K562 (cell line): ENCODE data around the gene MRFAP1. TPM values are rescaled to one million over a fixed set of nuclear protein-coding genes. Genes with fewer than 3 reads are reported as not detected.

ENCODE experiments used
- BCL6 ChIP-seq: fragments of 250-450 bp; sonication (Bioruptor Pico); IDR thresholded peaks from 2 replicates; pipeline ENCODE4 v1.4.0; 2020
- CREM ChIP-seq: IDR thresholded peaks from 2 replicates; pipeline ENCODE4 v1.6.1; 2014; ENCODE audit warnings: antibody characterized with exemption, low read depth
- ELK3 ChIP-seq: fragments of 450-650 bp; formaldehyde crosslinking; IDR thresholded peaks from 2 replicates; pipeline ENCODE4 v1.4.0; 2020; ENCODE audit warnings: mild to moderate bottlenecking
- HMBOX1 ChIP-seq: sonication (generic); IDR thresholded peaks from 2 replicates; pipeline ENCODE4 v1.6.1; 2016
- JUND ChIP-seq, 2 experiments: IDR thresholded peaks; 2 replicates in 1 of 2; 3 replicates in 1 of 2; pipeline ENCODE4 v1.6.1; 2011; ENCODE audit warnings: borderline replicate concordance in 2 of 2, low read depth in 2 of 2, low read length in 2 of 2, improper control_type of control experiment in 1 of 2, missing biosample characterization in 1 of 2, missing genetic modification characterization in 1 of 2, missing genetic modification reagents in 1 of 2
- KDM4B ChIP-seq, 2 experiments: fragments of 450-650 bp in 1 of 2; sonication (generic) in 1 of 2; IDR thresholded peaks; 2 replicates each; pipeline ENCODE4 v1.6.1; 2016 to 2017; ENCODE audit warnings: borderline replicate concordance in 2 of 2, antibody characterized with exemption in 1 of 2, low read depth in 1 of 2, mild to moderate bottlenecking in 1 of 2
- MBD2 ChIP-seq: sonication (generic); IDR thresholded peaks from 2 replicates; pipeline ENCODE4 v1.6.1; 2016; ENCODE audit warnings: low read depth, borderline replicate concordance
- NCOR1 ChIP-seq: fragments of 450-650 bp; IDR thresholded peaks from 2 replicates; pipeline ENCODE4 v1.6.1; 2016; ENCODE audit warnings: mild to moderate bottlenecking, moderate library complexity
- NFATC3 ChIP-seq: fragments of 450-650 bp; IDR thresholded peaks from 2 replicates; pipeline ENCODE4 v1.6.1; 2017; ENCODE audit warnings: mild to moderate bottlenecking
- RERE ChIP-seq: sonication (generic); formaldehyde crosslinking; IDR thresholded peaks from 2 replicates; pipeline ENCODE4 v1.8.0; 2023; ENCODE audit warnings: missing genetic modification reagents, mild to moderate bottlenecking, borderline replicate concordance
- RREB1 ChIP-seq: fragments of 250-450 bp; sonication (Bioruptor Pico); IDR thresholded peaks from 2 replicates; pipeline ENCODE4 v1.4.0; 2020
- TEAD1 ChIP-seq, 2 experiments: fragments of 450-650 bp in 1 of 2; sonication (generic) in 1 of 2; formaldehyde crosslinking; IDR thresholded peaks; 2 replicates each; pipeline versions ENCODE4 v1.4.0 to v1.8.0; 2020 to 2022; ENCODE audit warnings: mild to moderate bottlenecking in 2 of 2, missing genetic modification reagents in 1 of 2
- ZBTB34 ChIP-seq: fragments of 250-450 bp; sonication (Bioruptor Pico); IDR thresholded peaks from 2 replicates; pipeline ENCODE4 v1.8.0; 2021; ENCODE audit warnings: mild to moderate bottlenecking, moderate library complexity
- polyA plus RNA-seq, 8 experiments: library from polyadenylated mRNA; depleted of rRNA in 4 of 8; stranded (reverse) in 5 of 8; unstranded in 3 of 8; fragments of >200 nt; fragmentation: Nextera tagmentation in 2 of 8; fragmentation: Illumina TruSeq in 1 of 8; extraction: Ambion mirVana in 2 of 8; extraction: Trizol in 1 of 8; gene quantifications; 2 replicates each; pipeline versions ENCODE4 v1.2.1 to v1.2.3, GENCODE V29; 2011 to 2014; ENCODE audit warnings: inconsistent platforms in 1 of 8, missing spikeins in 1 of 8
- total RNA-seq, 7 experiments: library from RNA; depleted of rRNA in 6 of 7; stranded (reverse); fragments of >200 nt in 6 of 7; fragmentation: Illumina TruSeq in 2 of 7; extraction: Trizol in 2 of 7; gene quantifications; 2 replicates each; pipeline versions ENCODE4 v1.2.1 to v1.2.3, GENCODE V29; 2011 to 2021; ENCODE audit warnings: low replicate concordance in 1 of 7

Gene MRFAP1
- total and polyA plus RNA-seq, 9 of the 15 experiments (the other 6 are each of a cell fraction or from before 2014, with no cell fraction given): 46.0 to 270 (median 151) TPM

- TF ChIP-seq RREB1 (CRISPR knock-in tag): no peak
- TF ChIP-seq MBD2: no peak
- no peak for TF ChIP-seq NCOR1
- TF ChIP-seq TEAD1 (CRISPR knock-in tag; IDR thresholded peaks at IDR 0.05): no peak
- no peak for TF ChIP-seq HMBOX1
- no peak for TF ChIP-seq BCL6 (CRISPR knock-in tag)
- no peak for TF ChIP-seq ZBTB34 (CRISPR knock-in tag)
- no peak for TF ChIP-seq RERE (CRISPR knock-in tag)
- TF ChIP-seq JUND (IDR thresholded peaks at IDR 0.05; ENCODE audit: borderline replicate concordance, low read depth, low read length): no peak
- TF ChIP-seq JUND (tag; IDR thresholded peaks at IDR 0.05; ENCODE audit: borderline replicate concordance, low read depth, low read length): no peak
- TF ChIP-seq NFATC3: no peak
- no peak for TF ChIP-seq ELK3 (CRISPR knock-in tag)
- TF ChIP-seq CREM: no peak
- TF ChIP-seq KDM4B (IDR thresholded peaks at IDR 0.05; ENCODE audit: borderline replicate concordance in 2 of 2, low read depth in 1 of 2): no peak
These were observed 19.9 kb downstream of the MRFAP1 start (continued) for GRCh38 chr4:6660430-6660829.
